HG03521 (cell line): ENCODE results near the gene XYLT1.
"Not testable (repeated sequence)": the region's sequence is repeated elsewhere in the genome, so short reads cannot be mapped to it uniquely, and the experiment has no call there.

Experiments
- ATAC-seq: cut with Tn5 transposase; IDR thresholded peaks from one replicate; pipeline ENCODE4 v1.9.1; 2021; ENCODE audit warnings: mild to moderate bottlenecking, moderate library complexity; ENCODE audit not compliant: unreplicated experiment

Gene XYLT1

DNA sequence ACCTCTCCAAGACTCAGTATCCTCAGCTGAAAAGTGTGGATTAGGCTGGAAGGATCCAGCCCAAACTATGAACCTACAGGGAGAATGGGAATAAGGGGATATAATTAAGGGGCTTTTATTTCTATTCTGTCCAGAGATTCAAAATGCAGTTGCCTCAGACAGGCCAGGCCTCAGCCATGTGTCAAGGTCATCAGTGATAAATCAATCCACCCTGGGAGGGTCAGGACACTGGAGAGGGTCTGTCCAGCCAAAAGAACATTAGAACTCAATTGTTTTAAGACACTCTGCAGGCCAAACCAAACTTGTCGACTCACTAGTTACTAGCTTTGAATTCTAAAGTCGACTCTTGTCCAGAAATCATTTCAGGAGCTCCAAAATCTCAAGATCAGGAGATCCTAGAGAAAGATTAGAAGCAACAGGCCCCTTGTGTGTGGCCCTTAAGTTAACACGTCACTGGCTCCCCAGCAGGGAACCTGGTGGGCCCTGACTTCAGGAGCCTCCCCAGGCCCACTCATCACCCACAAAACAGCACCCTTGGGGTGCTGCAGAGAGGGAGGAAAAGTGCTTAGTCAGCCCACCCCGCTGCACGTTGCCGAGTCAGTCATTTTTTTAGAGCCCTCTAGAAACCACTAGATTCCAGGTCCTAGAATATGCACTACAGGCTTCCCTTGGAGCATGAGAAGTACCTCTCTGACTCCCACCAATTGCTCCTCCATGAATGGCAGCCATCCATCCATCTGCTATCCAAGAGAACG lies 156.8 kb downstream of the XYLT1 start:
- no peak for ATAC-seq

DNA sequence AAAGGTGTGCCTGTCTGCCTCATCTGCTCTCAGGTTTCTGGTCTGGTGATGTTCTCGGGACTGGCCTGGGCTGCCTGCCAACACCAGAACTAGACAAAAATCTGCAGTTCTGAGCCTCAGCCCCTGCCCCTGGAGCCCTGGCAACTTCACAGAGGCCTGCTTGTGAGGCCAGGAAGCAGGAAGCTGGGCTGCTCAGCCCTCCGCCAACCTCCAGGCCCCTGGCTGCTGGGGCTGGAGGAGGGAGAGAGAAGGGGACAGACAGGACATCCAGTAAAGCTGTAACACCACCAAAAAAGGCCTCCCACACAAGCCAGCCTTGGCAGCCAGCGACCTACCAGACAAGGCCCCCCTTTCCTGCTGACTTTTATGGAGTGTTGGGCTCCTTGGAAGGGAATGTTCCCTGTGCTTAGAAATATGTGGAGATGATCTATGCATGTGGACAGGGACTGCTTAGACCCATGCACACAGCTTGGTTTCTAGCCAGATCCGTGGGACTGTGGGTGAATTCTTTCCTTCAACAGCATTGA lies 157.6 kb downstream of the XYLT1 start:
- ATAC-seq = no peak

DNA sequence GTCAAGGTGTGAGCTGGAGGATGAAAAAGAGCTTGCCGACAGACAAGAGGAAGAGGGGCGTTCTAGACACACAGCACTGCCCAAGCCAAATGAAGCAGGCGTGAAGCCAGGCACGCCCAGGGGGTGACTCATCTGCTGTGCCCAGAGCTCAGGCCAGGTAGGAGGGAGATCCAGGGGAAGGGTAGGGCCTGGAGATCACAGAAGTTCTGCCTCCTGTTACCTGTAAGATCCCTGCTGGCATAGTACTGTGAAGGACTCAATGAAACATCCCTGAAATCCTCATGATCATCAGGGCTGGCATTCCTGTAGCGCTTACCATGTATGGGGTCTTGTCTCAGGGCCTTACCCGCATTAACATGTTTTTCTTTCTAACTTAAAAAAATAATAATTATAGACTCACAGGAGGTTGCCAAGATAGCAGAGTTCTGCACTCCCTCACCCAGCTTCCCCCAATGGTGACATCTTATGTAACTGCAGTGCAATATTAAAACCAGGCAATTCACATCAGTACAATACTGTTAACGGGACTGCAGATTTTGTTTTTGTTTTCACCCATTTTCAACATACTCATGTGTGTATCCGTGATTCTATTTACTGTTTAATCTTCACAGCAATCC lies 158.6 kb downstream of the XYLT1 start:
- no peak for ATAC-seq

DNA sequence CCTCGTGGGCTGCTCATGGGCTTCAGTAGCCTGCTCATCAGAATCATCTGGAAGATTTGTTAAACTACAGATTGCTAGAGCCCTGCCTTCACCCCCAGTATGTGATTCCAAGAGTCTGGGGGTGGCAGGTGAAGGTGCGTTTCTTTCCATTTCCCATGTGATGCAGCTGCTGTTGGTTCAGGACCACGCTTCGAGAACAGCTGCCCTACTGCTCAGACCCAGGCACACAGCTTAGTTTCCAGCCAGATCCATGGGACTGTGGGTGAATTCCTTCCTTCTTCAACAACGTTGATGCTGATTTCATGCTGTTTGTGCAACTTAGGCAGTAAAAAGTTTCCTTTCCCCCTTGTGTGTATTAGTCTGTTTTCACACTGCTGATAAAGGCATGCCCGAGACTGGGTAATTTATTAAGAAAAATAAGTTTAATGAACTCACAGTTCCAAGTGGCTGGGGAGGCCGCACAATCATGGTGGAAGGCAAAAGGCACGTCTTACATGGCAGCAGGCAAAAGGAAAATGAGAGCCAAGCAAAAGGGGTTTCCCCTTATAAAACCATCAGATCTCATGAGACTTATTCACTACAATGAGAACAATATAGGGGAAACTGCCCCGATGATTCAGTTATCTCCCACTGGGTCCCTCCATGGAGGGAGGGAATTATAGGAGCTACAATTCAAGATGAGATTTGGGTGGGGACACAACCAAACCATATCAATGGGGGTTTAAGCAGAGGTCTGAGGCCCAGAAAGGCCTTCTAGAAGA lies 159.2 kb downstream of the XYLT1 start:
- ATAC-seq = no peak

DNA sequence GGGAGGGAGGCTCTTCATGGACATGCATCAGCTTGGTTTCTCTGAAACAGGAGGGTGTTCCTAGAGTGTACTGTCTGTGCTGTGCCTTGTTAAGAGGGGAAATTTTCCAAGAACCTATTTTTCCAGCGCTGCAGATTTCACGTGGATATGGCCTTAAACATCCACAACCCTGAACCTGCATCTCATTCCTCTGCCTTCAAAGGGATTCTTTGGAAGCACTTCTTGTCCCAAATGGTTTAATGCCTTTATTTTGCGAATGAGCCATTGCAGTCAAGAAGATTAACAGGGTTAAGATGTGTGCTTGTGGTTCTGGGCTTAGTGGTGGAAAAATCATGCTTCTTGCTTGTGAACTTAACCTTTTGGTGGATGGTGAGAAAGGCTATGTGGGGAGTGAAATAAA lies 161.2 kb downstream of the XYLT1 start:
- ATAC-seq = no peak

DNA sequence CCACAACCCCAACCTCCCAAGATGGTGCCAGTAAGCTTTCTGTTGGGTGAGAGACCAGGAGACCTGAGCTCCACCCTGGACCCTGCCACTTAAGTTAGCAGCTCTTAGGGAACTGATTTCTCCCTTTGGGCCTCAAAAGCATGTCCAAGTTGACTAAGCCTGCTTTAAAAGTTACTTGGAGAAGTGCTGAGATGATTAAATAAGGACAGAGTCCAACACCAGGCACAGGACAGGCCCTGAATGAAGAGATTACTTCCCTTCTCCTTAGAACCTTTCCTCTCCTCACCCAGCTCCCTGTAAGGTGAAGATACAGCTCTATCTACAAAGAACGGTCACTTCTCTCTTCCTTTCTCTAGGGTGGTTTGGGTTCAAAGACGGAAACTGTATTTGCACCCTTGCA lies 162.6 kb downstream of the XYLT1 start:
- ATAC-seq = no peak

DNA sequence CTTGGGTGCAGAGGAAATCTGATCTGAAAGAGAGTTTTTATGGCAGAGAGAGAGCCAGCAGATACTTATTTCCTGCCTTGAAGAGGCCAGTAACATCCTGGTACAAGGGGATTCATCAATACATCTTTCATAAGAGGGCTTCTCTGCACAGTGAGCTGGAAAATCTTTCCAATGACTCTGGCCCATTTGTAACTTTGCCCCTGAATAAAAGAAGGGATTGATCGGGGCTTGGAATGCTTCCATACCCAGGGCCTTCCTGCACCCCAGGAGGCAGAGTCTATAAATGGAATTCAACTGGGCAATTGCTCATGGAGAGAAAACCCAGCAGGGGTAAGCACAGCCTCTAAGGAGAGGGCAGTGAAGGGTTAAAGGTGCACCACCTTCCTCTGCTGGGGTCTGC lies 163.3 kb downstream of the XYLT1 start:
- no peak for ATAC-seq

DNA sequence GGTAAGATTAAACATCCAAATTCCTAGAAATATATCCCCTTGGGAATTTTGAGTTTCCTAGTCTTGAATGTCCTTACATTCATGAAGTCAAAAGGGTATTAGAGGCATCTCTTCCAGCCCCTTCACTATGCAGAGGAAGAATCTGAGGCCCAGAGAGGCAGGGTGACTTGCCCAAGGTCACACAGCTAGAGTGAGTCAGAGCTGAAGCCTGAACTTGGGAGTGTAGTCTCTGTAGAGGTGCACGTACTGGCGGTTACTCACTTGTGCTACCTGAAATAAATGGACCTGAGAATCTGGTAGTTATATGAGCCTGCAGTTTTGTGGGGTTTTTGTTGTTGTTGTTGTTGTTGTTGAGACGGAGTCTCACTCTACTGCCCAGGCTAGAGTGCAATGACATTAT lies 164.0 kb downstream of the XYLT1 start:
- no peak for ATAC-seq

DNA sequence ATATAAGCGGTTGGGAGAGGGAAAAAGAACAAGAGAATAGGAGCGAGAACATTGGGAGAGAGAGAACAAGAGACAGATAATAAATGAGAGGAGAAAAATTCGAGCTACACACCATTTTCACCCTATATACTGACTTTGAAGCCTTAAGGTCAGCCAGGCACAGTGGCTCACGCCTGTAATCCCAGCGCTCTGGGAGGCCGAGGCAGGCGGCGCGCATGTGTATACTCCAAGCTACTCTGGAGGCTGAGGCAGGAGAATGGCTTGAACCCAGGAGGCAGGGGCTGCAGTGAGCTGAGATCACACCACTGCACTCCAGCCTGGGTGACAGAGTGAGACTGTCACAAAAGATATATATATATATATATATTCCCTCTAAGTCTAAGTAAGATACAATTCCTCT lies 164.5 kb downstream of the XYLT1 start:
- not testable (repeated sequence) for ATAC-seq

DNA sequence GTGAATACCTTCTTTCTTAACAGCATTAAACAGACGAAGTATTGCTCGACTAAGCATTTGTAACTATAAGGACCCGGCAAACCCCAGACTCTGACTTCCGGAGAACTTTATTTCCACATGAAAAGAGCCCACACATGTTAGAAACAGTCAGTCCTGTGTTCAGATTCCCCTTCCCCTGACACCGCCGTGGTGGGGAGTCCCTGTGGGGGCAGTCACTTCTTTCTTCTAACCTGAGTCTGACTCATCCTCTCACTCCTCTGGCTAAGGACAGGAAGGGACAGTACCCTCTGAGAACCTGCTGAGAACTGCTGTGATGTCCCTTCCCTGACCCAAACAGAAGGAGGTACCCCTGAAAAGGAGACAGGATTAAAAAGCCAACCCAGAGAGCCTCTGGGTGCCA lies 165.1 kb downstream of the XYLT1 start:
- no peak for ATAC-seq

DNA sequence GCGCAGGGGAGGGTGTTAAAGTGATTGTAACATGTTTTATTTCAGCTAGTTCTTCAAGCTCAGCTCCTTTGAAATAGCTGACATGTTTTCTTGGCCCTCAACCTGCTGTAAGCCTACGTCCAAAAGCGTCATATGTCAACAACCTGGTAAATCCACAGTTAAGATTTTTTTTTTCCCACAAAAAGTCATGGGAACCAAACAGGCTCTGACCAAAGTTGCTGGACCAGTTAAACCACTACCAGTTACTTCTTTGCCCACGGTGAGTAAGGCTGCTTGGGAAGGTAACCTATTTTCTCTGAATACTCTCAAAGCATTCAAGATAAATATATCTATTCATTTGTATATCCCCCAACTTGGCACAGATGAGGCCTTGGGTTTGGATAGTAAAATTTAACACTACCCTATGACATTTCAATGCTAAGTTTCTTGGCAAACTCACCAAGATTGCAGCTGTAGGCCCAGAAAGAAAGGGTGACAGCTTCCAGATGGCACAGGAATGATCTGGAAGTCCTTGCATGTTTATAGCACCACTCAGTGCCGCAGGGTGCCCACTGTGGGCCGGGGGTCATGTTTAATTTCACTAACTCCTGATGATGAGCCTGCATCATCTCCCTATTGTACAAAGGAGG lies 166.2 kb downstream of the XYLT1 start:
- ATAC-seq = no peak

DNA sequence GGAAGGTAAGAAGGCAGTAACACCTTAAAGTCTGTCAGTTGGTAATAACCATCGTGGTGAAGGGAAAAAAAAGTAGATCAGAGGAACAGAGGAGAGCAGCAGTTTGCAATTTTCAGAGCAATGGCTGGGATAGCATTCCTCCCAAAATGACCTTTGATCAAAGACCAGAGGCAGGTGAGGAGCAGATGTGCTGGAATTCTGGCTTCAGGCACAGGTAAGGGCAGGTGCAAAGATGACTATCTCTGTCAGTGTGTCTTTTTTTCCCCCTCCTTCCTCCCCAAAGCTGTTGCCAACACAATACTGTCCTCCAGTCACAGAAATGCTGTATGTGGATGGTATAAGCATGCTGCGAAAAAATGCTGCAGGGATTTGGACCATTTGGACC lies 166.7 kb downstream of the XYLT1 start:
- ATAC-seq = no peak

DNA sequence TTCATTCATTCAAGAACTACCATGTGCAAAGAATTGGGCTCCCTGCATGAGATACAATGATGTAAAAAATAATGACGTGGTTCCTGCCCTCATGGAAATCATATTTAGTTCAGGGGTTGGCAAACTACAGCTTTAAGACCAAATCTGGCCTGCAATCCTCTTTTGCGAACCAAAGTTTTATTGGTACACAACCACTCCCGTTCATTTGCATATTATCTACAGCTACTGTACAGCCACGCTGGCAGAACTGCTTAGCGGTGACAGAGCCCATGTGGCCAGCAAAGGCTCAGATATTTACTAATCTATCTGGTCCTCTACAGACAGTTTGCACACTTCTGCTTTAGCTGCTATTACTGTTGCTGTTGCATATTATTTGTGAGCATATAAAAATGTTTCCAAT lies 167.7 kb downstream of the XYLT1 start:
- ATAC-seq = no peak

DNA sequence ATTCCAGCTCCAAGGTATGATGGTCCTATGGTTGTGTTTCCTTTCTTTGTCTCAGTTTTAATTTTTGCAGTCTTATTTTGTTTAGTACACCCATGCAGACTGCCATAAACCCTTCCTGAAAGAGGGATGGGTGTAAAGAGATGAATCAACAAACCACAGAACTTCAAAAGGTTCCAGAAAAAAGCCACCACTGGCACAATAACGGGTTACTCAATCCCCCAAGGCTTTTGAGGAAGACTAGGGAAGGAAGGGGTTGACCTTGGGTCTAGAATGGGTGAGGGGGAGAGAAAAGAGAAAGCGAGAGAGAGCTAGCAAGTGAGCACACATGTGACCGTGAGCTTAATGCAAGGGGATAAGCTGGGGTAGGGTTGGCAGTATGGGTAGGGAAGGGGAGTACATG lies 168.1 kb downstream of the XYLT1 start:
- no peak for ATAC-seq

DNA sequence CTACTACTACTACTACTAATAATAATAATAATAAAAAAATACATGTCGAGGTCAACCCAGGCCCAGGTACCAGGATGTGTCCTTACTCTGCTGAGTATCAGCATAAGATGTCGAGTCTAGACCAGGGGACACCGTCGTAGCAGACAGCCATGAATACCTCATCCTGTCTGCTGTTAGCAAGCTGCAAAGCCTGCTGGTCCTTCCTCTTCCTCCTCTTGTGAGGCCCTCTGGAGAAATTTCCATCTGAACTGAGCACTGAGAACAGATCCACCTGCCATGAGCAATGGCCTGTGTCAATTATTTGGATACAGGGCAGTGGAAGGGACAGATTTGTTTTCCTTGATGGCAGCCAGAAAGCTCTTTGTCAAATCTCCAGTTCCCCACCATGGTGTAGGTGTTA lies 168.5 kb downstream of the XYLT1 start:
- peak; percentile 9 for ATAC-seq

DNA sequence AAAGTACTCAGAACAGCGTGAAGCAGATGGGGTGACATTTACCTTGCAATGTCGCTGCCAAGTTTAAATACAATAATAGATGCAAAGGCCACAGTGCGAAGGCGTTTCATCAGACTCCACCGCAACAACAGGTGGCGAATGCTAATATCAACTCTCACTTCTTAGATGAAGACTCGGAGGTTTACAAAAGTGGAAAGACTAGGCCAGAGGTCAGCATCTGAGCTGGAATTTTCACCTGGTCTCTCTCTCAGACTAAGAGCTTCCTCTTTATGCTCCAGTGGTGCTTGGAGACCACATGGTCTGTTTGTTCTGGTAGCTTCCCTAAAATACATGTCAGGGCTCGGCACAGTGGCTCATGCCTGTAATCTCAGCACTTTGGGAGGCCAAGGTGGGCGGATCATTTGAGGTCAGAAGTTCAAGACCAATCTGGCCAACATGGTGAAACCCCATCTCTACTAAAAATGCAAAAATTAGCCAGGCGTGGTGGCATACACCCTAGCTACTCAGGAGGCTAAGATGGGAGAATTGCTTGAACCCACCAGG lies 169.1 kb downstream of the XYLT1 start:
- ATAC-seq = peak; percentile 87

DNA sequence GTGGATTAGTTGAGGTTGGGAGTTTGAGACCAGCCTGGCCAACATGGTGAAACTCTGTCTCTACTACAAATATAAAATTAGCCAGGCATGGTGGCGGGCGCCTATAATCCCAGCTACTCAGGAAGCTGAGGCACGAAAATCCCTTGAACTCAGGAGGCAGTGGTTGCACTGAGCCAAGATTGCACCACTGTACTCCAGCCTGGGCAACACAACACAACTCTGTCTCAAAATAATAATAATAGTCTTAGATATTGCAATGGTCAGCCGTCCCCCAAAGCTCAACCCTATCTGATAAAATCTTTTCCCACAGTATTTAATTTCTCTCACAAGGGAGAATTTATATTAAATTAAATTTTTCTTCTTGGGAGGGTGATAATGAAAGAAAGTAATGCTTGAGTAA lies 169.6 kb downstream of the XYLT1 start:
- no peak for ATAC-seq

DNA sequence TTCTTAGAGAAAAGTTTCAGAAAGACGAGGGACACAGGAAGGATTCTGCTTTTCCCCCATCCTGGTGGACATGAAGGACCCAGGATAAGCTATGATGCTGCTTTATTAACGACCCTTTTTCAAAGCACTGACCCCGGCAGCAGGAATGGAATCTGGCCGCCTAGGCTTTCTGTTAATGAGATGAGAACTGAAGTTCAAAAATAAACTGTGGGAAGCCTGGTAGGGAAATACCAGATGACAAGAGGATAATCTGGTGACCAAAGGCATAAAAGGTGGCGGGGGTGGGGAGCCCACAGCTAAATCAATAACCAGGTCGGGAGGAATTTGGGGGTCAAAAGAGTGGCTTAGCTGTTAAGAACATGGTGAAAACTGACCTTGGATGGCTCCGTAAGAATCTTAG lies 171.0 kb downstream of the XYLT1 start:
- ATAC-seq = no peak

DNA sequence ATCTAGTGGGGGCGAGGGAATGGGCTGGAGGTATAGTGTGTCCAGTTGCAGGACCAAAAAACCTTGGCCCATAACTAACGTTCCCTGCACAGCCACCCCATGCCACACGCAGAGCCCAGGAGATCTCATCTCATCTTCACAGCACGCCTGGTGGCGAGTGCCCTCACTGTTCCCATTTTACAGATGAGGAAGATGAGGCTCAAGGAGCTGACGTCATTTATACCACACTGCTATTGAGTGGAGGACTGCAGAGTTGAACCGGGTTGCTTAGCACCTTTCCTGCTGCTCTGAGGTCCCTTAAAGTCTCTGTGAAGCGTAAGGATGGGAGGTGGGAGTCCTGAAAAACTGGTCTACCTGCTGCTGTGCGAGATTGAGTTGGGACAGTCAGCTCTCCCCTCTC lies 172.5 kb downstream of the XYLT1 start:
- ATAC-seq = no peak

DNA sequence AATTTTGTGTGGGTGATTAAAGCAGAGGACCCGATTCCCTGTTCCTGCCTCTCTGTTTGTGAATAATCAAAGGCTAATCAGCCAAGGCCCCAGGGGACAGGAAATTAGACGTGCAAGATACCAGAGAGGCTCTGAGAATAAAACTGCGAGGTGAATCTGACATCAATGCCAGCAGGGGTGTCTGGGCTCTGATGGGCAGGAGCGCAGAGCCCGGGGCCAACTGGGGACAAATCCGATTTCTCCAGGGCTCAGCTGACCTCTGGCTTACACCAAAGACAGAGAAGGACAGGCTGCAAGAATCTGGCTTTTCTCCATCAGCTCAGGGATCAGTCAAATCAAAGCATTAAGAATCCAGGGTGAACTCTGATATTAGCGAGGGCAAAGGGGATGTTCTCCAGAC lies 174.3 kb downstream of the XYLT1 start:
- ATAC-seq = no peak

DNA sequence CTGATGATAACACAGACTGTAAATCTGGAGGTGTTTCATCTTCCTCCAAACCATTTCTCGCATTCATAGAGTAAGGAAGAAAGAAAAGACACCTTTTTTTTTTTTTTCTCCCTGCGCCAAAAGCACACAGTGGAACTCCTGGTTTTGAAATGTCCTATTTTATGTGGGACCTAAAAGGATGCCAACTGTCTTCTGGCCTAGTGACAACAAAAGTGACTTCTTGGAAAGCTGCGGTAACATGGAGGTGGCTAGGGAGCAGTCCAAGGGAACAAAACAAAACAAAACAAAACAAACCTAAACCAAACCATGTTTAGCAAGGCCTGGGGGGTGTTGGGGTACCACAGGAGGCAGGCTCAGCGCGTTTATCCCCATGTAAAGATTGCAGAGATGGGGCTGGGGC lies 174.8 kb downstream of the XYLT1 start:
- ATAC-seq = no peak
